SK-N-SH treated with all-trans-retinoic acid at 6 μM for 48 hours (cell line): ENCODE measurements around the gene IKZF5.

ENCODE experiments used
- ATAC-seq: fragments of 200-7000 bp; cut with Tn5 transposase; 3 replicates; pipeline ENCODE4 v1.9.1; 2020; ENCODE audit warnings: mild to moderate bottlenecking, moderate library complexity
- ARNTL ChIP-seq: fragments of 450-650 bp; formaldehyde crosslinking; IDR thresholded peaks from 2 replicates; pipeline ENCODE4 v1.5.0; 2020; ENCODE audit warnings: low read depth, mild to moderate bottlenecking, moderate library complexity, borderline replicate concordance
- BACH2 ChIP-seq: fragments of 250-450 bp; sonication (Bioruptor Pico); IDR thresholded peaks from 2 replicates; pipeline ENCODE4 v1.9.0; 2021; ENCODE audit warnings: mild to moderate bottlenecking, borderline replicate concordance
- CREB5 ChIP-seq: fragments of 250-450 bp; sonication (Bioruptor Pico); IDR thresholded peaks from 2 replicates; pipeline ENCODE4 v1.5.1; 2020; ENCODE audit warnings: low read depth, mild to moderate bottlenecking, moderate library complexity
- CSDC2 ChIP-seq: fragments of 250-450 bp; sonication (Bioruptor Pico); IDR thresholded peaks from 2 replicates; pipeline ENCODE4 v1.5.0; 2020; ENCODE audit warnings: mild to moderate bottlenecking, moderate library complexity
- CSRNP3 ChIP-seq: fragments of 250-450 bp; sonication (Bioruptor Pico); IDR thresholded peaks from 2 replicates; pipeline ENCODE4 v1.5.1; 2021; ENCODE audit warnings: mild to moderate bottlenecking, moderate library complexity
- ESRRG ChIP-seq: fragments of 250-450 bp; sonication (Bioruptor Pico); IDR thresholded peaks from 2 replicates; pipeline ENCODE4 v1.6.1; 2021; ENCODE audit warnings: mild to moderate bottlenecking
- GLIS3 ChIP-seq: fragments of 250-450 bp; sonication (Bioruptor Pico); IDR thresholded peaks from 2 replicates; pipeline ENCODE4 v1.5.0; 2020; ENCODE audit warnings: mild to moderate bottlenecking, moderate library complexity
- ISL1 ChIP-seq: fragments of 250-450 bp; sonication (Bioruptor Pico); IDR thresholded peaks from 2 replicates; pipeline ENCODE4 v2.1.2; 2022; ENCODE audit warnings: mild to moderate bottlenecking, moderate library complexity
- OSR1 ChIP-seq: fragments of 250-450 bp; sonication (Bioruptor Pico); IDR thresholded peaks from 2 replicates; pipeline ENCODE4 v1.8.0; 2022; ENCODE audit warnings: moderate library complexity, mild to moderate bottlenecking, inconsistent platforms
- PATZ1 ChIP-seq: fragments of 250-450 bp; sonication (Bioruptor Pico); IDR thresholded peaks from 2 replicates; pipeline ENCODE4 v1.8.0; 2020; ENCODE audit warnings: mild to moderate bottlenecking, moderate library complexity, borderline replicate concordance
- POU6F1 ChIP-seq: fragments of 250-450 bp; sonication (Bioruptor Pico); IDR thresholded peaks from 2 replicates; pipeline ENCODE4 v1.8.0; 2021; ENCODE audit warnings: low read depth, mild to moderate bottlenecking, moderate library complexity, borderline replicate concordance
- PPARA ChIP-seq: fragments of 250-450 bp; sonication (Bioruptor Pico); IDR thresholded peaks from 2 replicates; pipeline ENCODE4 v1.5.0; 2020; ENCODE audit warnings: mild to moderate bottlenecking, borderline replicate concordance
- RARB ChIP-seq: fragments of 250-450 bp; sonication (Bioruptor Pico); IDR thresholded peaks from 2 replicates; pipeline ENCODE4 v1.8.0; 2021; ENCODE audit warnings: mild to moderate bottlenecking, moderate library complexity
- TCF4 ChIP-seq: fragments of 250-450 bp; sonication (Bioruptor Pico); IDR thresholded peaks from 2 replicates; pipeline ENCODE4 v1.8.0; 2021; ENCODE audit warnings: mild to moderate bottlenecking, moderate library complexity, borderline replicate concordance
- TOX ChIP-seq: fragments of 250-450 bp; sonication (Bioruptor Pico); IDR thresholded peaks from 2 replicates; pipeline ENCODE4 v1.8.0; 2021; ENCODE audit warnings: mild to moderate bottlenecking, moderate library complexity, borderline replicate concordance
- TSHZ2 ChIP-seq: fragments of 250-450 bp; sonication (Bioruptor Pico); IDR thresholded peaks from 2 replicates; pipeline ENCODE4 v1.5.0; 2020; ENCODE audit warnings: mild to moderate bottlenecking, moderate library complexity
- ZFP3 ChIP-seq: fragments of 250-450 bp; sonication (Bioruptor Pico); IDR thresholded peaks from 2 replicates; pipeline ENCODE4 v1.5.0; 2020; ENCODE audit warnings: mild to moderate bottlenecking, moderate library complexity
- ZFP30 ChIP-seq: fragments of 450-650 bp; formaldehyde crosslinking; IDR thresholded peaks from 2 replicates; pipeline ENCODE4 v1.5.0; 2022; ENCODE audit warnings: mild to moderate bottlenecking, moderate library complexity
- ZNF565 ChIP-seq: fragments of 450-650 bp; formaldehyde crosslinking; conservative IDR thresholded peaks from 2 replicates; pipeline ENCODE4 v1.5.0; 2020; ENCODE audit warnings: low read depth, mild to moderate bottlenecking, moderate library complexity
- ZNF70 ChIP-seq: fragments of 450-650 bp; formaldehyde crosslinking; IDR thresholded peaks from 2 replicates; pipeline ENCODE4 v1.5.0; 2020; ENCODE audit warnings: mild to moderate bottlenecking, moderate library complexity
- ZNF8 ChIP-seq: fragments of 450-650 bp; formaldehyde crosslinking; IDR thresholded peaks from 2 replicates; pipeline ENCODE4 v1.5.0; 2020; ENCODE audit warnings: mild to moderate bottlenecking, moderate library complexity

IKZF5 gene

GRCh38 chr10:122974543-122975064 lies 34.0 kb downstream of the IKZF5 start (continued):
- TF ChIP-seq PATZ1 (CRISPR knock-in tag) (no peak), CREB5 (CRISPR knock-in tag) (no peak), TCF4 (CRISPR knock-in tag) (no peak), ZFP30 (CRISPR knock-in tag) (no peak), GLIS3 (CRISPR knock-in tag) (no peak), ZNF565 (CRISPR knock-in tag) (no peak), BACH2 (CRISPR knock-in tag) (no peak), ARNTL (CRISPR knock-in tag) (no peak), RARB (CRISPR knock-in tag) (no peak), PPARA (CRISPR knock-in tag) (no peak)
- TF ChIP-seq, all 23 proteins: peak for 0

GRCh38 chr10:122974023-122974422 lies 34.6 kb downstream of the IKZF5 start:
- ATAC-seq, result no peak
- no peak for TF ChIP-seq TSHZ2 (CRISPR knock-in tag)
- TF ChIP-seq POU6F1 (CRISPR knock-in tag), result no peak
- TF ChIP-seq CSDC2 (CRISPR knock-in tag), result no peak
- TF ChIP-seq ZFP3 (CRISPR knock-in tag), result no peak
- TF ChIP-seq TCF4 (CRISPR knock-in tag), result no peak
- TF ChIP-seq CSRNP3, result no peak
- TF ChIP-seq ZFP30 (CRISPR knock-in tag), result no peak
- TF ChIP-seq ZNF70, result no peak
- no peak for TF ChIP-seq BACH2 (CRISPR knock-in tag)

GRCh38 chr10:122968698-122969097 lies 39.9 kb downstream of the IKZF5 start:
- ATAC-seq, result no peak
- no peak for TF ChIP-seq BACH2 (CRISPR knock-in tag)
- no peak for TF ChIP-seq TSHZ2 (CRISPR knock-in tag)
- TF ChIP-seq OSR1, result no peak
- TF ChIP-seq CREB5 (CRISPR knock-in tag), result no peak
- no peak for TF ChIP-seq PPARA (CRISPR knock-in tag)
- TF ChIP-seq ZFP3 (CRISPR knock-in tag), result no peak
- no peak for TF ChIP-seq ISL1 (CRISPR knock-in tag)
- TF ChIP-seq GLIS3 (CRISPR knock-in tag), result no peak
- no peak for TF ChIP-seq CSDC2 (CRISPR knock-in tag)
- TF ChIP-seq ESRRG (CRISPR knock-in tag), result no peak
- TF ChIP-seq ZNF8, result no peak
- no peak for TF ChIP-seq PATZ1 (CRISPR knock-in tag)
- TF ChIP-seq ARNTL (CRISPR knock-in tag), result no peak
- no peak for TF ChIP-seq TOX
